ENCODE data around the gene HINT1.

HINT1 gene

DNA sequence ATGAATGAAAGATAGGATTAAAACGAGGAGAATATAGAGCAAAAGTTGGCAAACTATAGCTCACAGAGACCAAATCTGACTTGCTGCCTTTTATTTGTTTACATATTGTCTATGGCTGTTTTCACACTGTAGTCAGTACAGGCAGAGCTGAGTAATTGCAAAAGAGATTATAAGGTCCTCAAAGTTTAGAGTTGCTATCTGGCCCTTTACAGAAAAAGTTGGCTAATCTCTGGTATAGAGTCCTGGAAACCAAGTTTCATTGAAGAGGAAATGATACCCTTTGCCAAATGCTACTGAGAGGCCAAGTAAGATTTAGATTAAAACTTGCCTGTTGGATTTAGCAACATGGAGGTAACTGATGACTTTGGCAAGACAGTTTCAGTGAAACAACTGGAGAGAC, 41.7 kb upstream of the HINT1 start:
- no peak for DNase-seq (ENCODE audit: extremely low spot score)
- POLR2A ChIA-PET: no interaction called here
- CTCF ChIA-PET: no interaction called here
- TF ChIP-seq SUZ12 (IDR thresholded peaks at IDR 0.05) (no peak), LEF1 (IDR thresholded peaks at IDR 0.05; ENCODE audit: borderline replicate concordance) (no peak), PKNOX1 (IDR thresholded peaks at IDR 0.05) (no peak), ELF4 (IDR thresholded peaks at IDR 0.05) (no peak), FOXA1 (IDR thresholded peaks at IDR 0.05) (no peak), CTBP1 (IDR thresholded peaks at IDR 0.05; ENCODE audit: borderline replicate concordance) (no peak), FOXM1 (IDR thresholded peaks at IDR 0.05; ENCODE audit: borderline replicate concordance) (no peak), TARDBP (IDR thresholded peaks at IDR 0.05) (no peak), FOXK2 (IDR thresholded peaks at IDR 0.05) (no peak), HDGF (IDR thresholded peaks at IDR 0.05; ENCODE audit: borderline replicate concordance) (no peak), L3MBTL2 (conservative IDR thresholded peaks at IDR 0.05) (no peak), BHLHE40 (IDR thresholded peaks at IDR 0.05; ENCODE audit: borderline replicate concordance) (no peak), NFRKB (IDR thresholded peaks at IDR 0.05) (no peak)

DNA sequence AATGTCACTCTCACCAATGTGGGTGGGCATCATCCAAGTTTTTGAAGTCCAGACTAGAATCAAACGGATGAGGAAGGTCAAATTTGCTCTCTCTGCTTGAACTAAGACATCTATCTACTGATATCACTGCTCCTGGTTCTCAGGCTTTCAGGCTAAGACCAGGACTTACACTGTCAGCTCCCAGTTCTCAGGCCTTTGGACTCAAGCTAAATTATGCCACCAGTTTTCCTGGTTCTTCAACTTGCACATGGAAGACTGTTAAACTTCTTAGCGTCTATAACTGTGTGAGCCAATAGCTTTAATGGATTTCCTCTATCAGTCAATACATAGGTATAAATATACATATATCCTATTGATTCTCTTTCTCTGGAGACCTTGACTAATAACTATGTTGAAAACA, 41.0 kb upstream of the HINT1 start:
- CTCF ChIA-PET: no interaction called here
- POLR2A ChIA-PET: no interaction called here
- TF ChIP-seq SUZ12 (IDR thresholded peaks at IDR 0.05) (no peak), FOXK2 (IDR thresholded peaks at IDR 0.05) (no peak), ZNF384 (IDR thresholded peaks at IDR 0.05) (no peak), SP1 (IDR thresholded peaks at IDR 0.05) (no peak), ARNT (IDR thresholded peaks at IDR 0.05) (no peak), PKNOX1 (IDR thresholded peaks at IDR 0.05) (no peak), FOXM1 (IDR thresholded peaks at IDR 0.05; ENCODE audit: borderline replicate concordance) (no peak), ELF4 (IDR thresholded peaks at IDR 0.05) (no peak), TARDBP (IDR thresholded peaks at IDR 0.05) (no peak), FOXA1 (IDR thresholded peaks at IDR 0.05) (no peak), NFRKB (IDR thresholded peaks at IDR 0.05) (no peak), LEF1 (IDR thresholded peaks at IDR 0.05; ENCODE audit: borderline replicate concordance) (no peak), HDGF (IDR thresholded peaks at IDR 0.05; ENCODE audit: borderline replicate concordance) (no peak), L3MBTL2 (conservative IDR thresholded peaks at IDR 0.05) (no peak), CTBP1 (IDR thresholded peaks at IDR 0.05; ENCODE audit: borderline replicate concordance) (no peak)
- DNase-seq (ENCODE audit: extremely low spot score): no peak

GRCh38 chr5:131204964-131205363, 39.9 kb upstream of the HINT1 start:
- TF ChIP-seq HDGF (IDR thresholded peaks at IDR 0.05; ENCODE audit: borderline replicate concordance) (no peak), SP1 (IDR thresholded peaks at IDR 0.05) (no peak), SUZ12 (IDR thresholded peaks at IDR 0.05) (no peak)
- no peak for DNase-seq (ENCODE audit: extremely low spot score)
- ChIA-PET POLR2A (no interaction called here), CTCF (no interaction called here)

DNA sequence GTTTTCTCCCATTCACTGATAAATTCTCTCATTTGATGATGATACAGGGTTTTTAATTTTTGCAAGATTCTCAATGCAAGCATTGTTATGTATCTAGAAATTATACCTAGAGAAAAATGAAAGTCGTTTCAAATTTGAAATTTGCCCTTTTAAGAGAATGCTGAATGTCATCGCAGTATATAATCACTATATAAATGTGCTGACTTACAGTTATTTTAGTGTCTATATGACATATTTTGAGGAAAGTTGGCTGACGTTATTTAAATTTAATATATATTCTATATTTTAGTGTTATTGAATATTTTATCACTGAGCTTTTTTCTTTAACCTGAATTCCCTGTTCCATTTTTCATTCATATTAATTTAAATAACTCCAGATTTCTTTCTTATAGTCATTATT, 35.5 kb upstream of the HINT1 start:
- DNase-seq (ENCODE audit: extremely low spot score): no peak
- CTCF ChIA-PET: no interaction called here
- POLR2A ChIA-PET: no interaction called here
- TF ChIP-seq ELF4 (IDR thresholded peaks at IDR 0.05): no peak
- TF ChIP-seq SP1 (IDR thresholded peaks at IDR 0.05): no peak
- no peak for TF ChIP-seq L3MBTL2 (conservative IDR thresholded peaks at IDR 0.05)
- TF ChIP-seq FOXM1 (IDR thresholded peaks at IDR 0.05; ENCODE audit: borderline replicate concordance): no peak
- TF ChIP-seq LEF1 (IDR thresholded peaks at IDR 0.05; ENCODE audit: borderline replicate concordance): no peak
- no peak for TF ChIP-seq SUZ12 (IDR thresholded peaks at IDR 0.05)
- TF ChIP-seq BHLHE40 (IDR thresholded peaks at IDR 0.05; ENCODE audit: borderline replicate concordance): no peak
- no peak for TF ChIP-seq CTBP1 (IDR thresholded peaks at IDR 0.05; ENCODE audit: borderline replicate concordance)
- TF ChIP-seq TARDBP (IDR thresholded peaks at IDR 0.05): no peak
- TF ChIP-seq ARNT (IDR thresholded peaks at IDR 0.05): no peak
- TF ChIP-seq ZNF384 (IDR thresholded peaks at IDR 0.05): no peak

DNA sequence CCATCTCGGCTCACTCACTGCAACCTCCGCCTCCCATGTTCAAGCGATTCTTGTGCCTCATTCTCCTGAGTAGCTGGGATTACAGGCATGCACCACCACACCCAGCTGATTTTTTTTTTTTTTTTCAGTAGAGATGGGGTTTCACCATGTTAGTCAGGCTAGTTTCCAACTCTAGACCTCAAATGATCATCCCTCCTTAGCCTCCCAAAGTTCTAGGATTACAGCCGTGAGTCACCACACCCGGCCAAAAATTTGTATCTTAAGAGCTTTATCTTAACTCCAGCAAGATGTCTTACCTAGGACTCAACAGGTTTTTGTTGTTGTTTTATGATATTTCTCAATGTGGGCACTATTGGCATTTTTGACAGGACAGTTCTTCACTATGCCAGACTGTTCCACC, 33.6 kb upstream of the HINT1 start:
- ChIA-PET CTCF (interaction anchor here (0.6 kb wide), 1 partner anchor 181 kb away, joined by 3 read pairs; no protein-coding TSS in a partner anchor), POLR2A (no interaction called here)
- DNase-seq (ENCODE audit: extremely low spot score): no peak
- TF ChIP-seq LEF1 (IDR thresholded peaks at IDR 0.05; ENCODE audit: borderline replicate concordance): no peak
- TF ChIP-seq ELF4 (IDR thresholded peaks at IDR 0.05): no peak
- TF ChIP-seq BHLHE40 (IDR thresholded peaks at IDR 0.05; ENCODE audit: borderline replicate concordance): no peak
- no peak for TF ChIP-seq CTBP1 (IDR thresholded peaks at IDR 0.05; ENCODE audit: borderline replicate concordance)
- no peak for TF ChIP-seq HDGF (IDR thresholded peaks at IDR 0.05; ENCODE audit: borderline replicate concordance)
- TF ChIP-seq ARNT (IDR thresholded peaks at IDR 0.05): no peak
- TF ChIP-seq NFRKB (IDR thresholded peaks at IDR 0.05): no peak
- no peak for TF ChIP-seq L3MBTL2 (conservative IDR thresholded peaks at IDR 0.05)
- no peak for TF ChIP-seq FOXK2 (IDR thresholded peaks at IDR 0.05)
- no peak for TF ChIP-seq SP1 (IDR thresholded peaks at IDR 0.05)
- TF ChIP-seq FOXM1 (IDR thresholded peaks at IDR 0.05; ENCODE audit: borderline replicate concordance): no peak

- TF ChIP-seq FOXA1 (IDR thresholded peaks at IDR 0.05): no peak
- ChIA-PET CTCF (no interaction called here), POLR2A (no interaction called here)
- DNase-seq (ENCODE audit: extremely low spot score): no peak
These were observed 31.3 kb upstream of the HINT1 start for GRCh38 chr5:131196331-131196730.

- POLR2A ChIA-PET: no interaction called here
- no peak for DNase-seq (ENCODE audit: extremely low spot score)
- CTCF ChIA-PET: no interaction called here
- TF ChIP-seq FOXK2 (IDR thresholded peaks at IDR 0.05) (no peak), L3MBTL2 (conservative IDR thresholded peaks at IDR 0.05) (no peak), SUZ12 (IDR thresholded peaks at IDR 0.05) (no peak), LEF1 (IDR thresholded peaks at IDR 0.05; ENCODE audit: borderline replicate concordance) (no peak), NFRKB (IDR thresholded peaks at IDR 0.05) (no peak), SP1 (IDR thresholded peaks at IDR 0.05) (no peak), HDGF (IDR thresholded peaks at IDR 0.05; ENCODE audit: borderline replicate concordance) (no peak), ARNT (IDR thresholded peaks at IDR 0.05) (no peak), TARDBP (IDR thresholded peaks at IDR 0.05) (no peak), BHLHE40 (IDR thresholded peaks at IDR 0.05; ENCODE audit: borderline replicate concordance) (no peak), FOXM1 (IDR thresholded peaks at IDR 0.05; ENCODE audit: borderline replicate concordance) (no peak), ZNF384 (IDR thresholded peaks at IDR 0.05) (no peak), PKNOX1 (IDR thresholded peaks at IDR 0.05) (no peak), FOXA1 (IDR thresholded peaks at IDR 0.05) (no peak)
These were observed 30.6 kb upstream of the HINT1 start for GRCh38 chr5:131195696-131196095.

Measured in HEK293T (cell line).